CD4-positive, alpha-beta T cell treated with Interleukin-4 for 4 hours (primary cell): ENCODE data around the gene MPPED2.

Experiments used
- DNase-seq: peaks from one replicate; pipeline ENCODE4 v3.0.0-alpha.2; 2020

MPPED2 gene

GRCh38 chr11:30586251-30587144 lies at the start of gene MPPED2:
Gene MPPED2, minus strand, starts transcription at chr11:30586353. Its CDS starts 5,980 bp downstream, at chr11:30580373.
- DNase-seq, result no peak

- no peak for DNase-seq
Measured at GRCh38 chr11:30635401-30635989, 49.3 kb upstream of the MPPED2 start.

GRCh38 chr11:30631148-30631547 lies 45.0 kb upstream of the MPPED2 start:
- no peak for DNase-seq

GRCh38 chr11:30619767-30620166 lies 33.6 kb upstream of the MPPED2 start:
- no peak for DNase-seq

GRCh38 chr11:30617762-30618161 lies 31.6 kb upstream of the MPPED2 start:
- DNase-seq, result no peak

GRCh38 chr11:30610628-30611027 lies 24.5 kb upstream of the MPPED2 start:
- DNase-seq, result no peak

- DNase-seq, result no peak
Measured at GRCh38 chr11:30608534-30608933, 22.4 kb upstream of the MPPED2 start.

- no peak for DNase-seq
Measured at GRCh38 chr11:30605036-30605605, 19.0 kb upstream of the MPPED2 start.

- DNase-seq, result no peak
Measured at GRCh38 chr11:30603357-30603756, 17.2 kb upstream of the MPPED2 start.

- no peak for DNase-seq
Measured at GRCh38 chr11:30596832-30597231, 10.7 kb upstream of the MPPED2 start.

GRCh38 chr11:30595934-30596333 lies 9.8 kb upstream of the MPPED2 start:
- DNase-seq, result no peak

GRCh38 chr11:30594646-30595411 lies 8.7 kb upstream of the MPPED2 start:
- no peak for DNase-seq

GRCh38 chr11:30587269-30587812 lies 1.2 kb upstream of the MPPED2 start:
- no peak for DNase-seq

- DNase-seq, result no peak
Measured at GRCh38 chr11:30585892-30586250, 282 bp downstream of the MPPED2 start.

- DNase-seq, result no peak
Measured at GRCh38 chr11:30585125-30585891, 845 bp downstream of the MPPED2 start.

GRCh38 chr11:30583476-30584280 lies 2.5 kb downstream of the MPPED2 start:
- no peak for DNase-seq

- DNase-seq, result no peak
Measured at GRCh38 chr11:30582726-30583125, 3.4 kb downstream of the MPPED2 start.

GRCh38 chr11:30581675-30582074 lies 4.5 kb downstream of the MPPED2 start:
- no peak for DNase-seq

GRCh38 chr11:30580573-30580972 lies 5.6 kb downstream of the MPPED2 start:
- DNase-seq, result no peak

- DNase-seq, result no peak
Measured at GRCh38 chr11:30579415-30580175, 6.6 kb downstream of the MPPED2 start.

- no peak for DNase-seq
Measured at GRCh38 chr11:30578406-30578805, 7.7 kb downstream of the MPPED2 start.
